Stimulated activated effector memory CD8-positive, alpha-beta T cell treated with anti-CD3 and anti-CD28 coated beads, Interleukin-12 subunit alpha, Interleukin-12 subunit beta, amount 100 ng/mL, for 72 hours (primary cell): ENCODE data around the gene AIP.
"Not testable (repeated sequence)": the region's sequence is repeated elsewhere in the genome, so short reads cannot be mapped to it uniquely, and the experiment has no call there.

Source experiments
- ATAC-seq: fragments of 150-1000 bp; cut with Tn5 transposase; 2 replicates; pipeline ENCODE4 v1.10.0; 2021
- DNase-seq, 2 donors: peaks; one replicate each; pipeline ENCODE4 v3.0.0; 2021 to 2022; ENCODE audit warnings: low spot score in 2 of 2
- H3K27ac Mint-ChIP-seq: one replicate; pipeline ENCODE4 v1.8.0; 2022; ENCODE audit warnings: mild to moderate bottlenecking, mixed read lengths
- H3K36me3 Mint-ChIP-seq: one replicate; pipeline ENCODE4 v1.8.0; 2022; ENCODE audit warnings: mild to moderate bottlenecking, mixed read lengths
- H3K4me1 Mint-ChIP-seq: one replicate; pipeline ENCODE4 v1.8.0; 2022; ENCODE audit warnings: mixed read lengths
- H3K4me3 Mint-ChIP-seq: one replicate; pipeline ENCODE4 v1.8.0; 2022; ENCODE audit warnings: mild to moderate bottlenecking, mixed read lengths
- H3K9me3 Mint-ChIP-seq: one replicate; pipeline ENCODE4 v1.8.0; 2022; ENCODE audit warnings: mixed read lengths

Gene AIP

GRCh38 chr11:67503119-67504004, 20.5 kb downstream of the AIP start:
- Mint-ChIP-seq H3K9me3 (no peaks in the 10 kb centered on the region), H3K36me3 (peaks cover 90% of the 10 kb centered on the region), H3K27ac (peak overlapping the region; percentile 61), H3K4me1 (peaks cover 48% of the 10 kb centered on the region), H3K4me3 (peak overlapping the region; percentile 96)
- ATAC-seq (no peak), DNase-seq (no peak)

- peaks cover 55% of the 10 kb centered on the region for H3K4me1 Mint-ChIP-seq
- ATAC-seq (no peak), DNase-seq (peak; percentile 37 to 85)
- H3K4me3 Mint-ChIP-seq = peak overlapping the region; percentile 96
- peak overlapping the region; percentile 96 for H3K27ac Mint-ChIP-seq
- no peaks in the 10 kb centered on the region for H3K9me3 Mint-ChIP-seq
- peaks cover 90% of the 10 kb centered on the region for H3K36me3 Mint-ChIP-seq
Measured at GRCh38 chr11:67504005-67504949, 21.5 kb downstream of the AIP start.

GRCh38 chr11:67504950-67505581, 22.2 kb downstream of the AIP start, which contains the start of gene PITPNM1:
Gene PITPNM1, minus strand, starts transcription at chr11:67505363. Its CDS starts 1,183 bp downstream, at chr11:67504180.
- no peaks in the 10 kb centered on the region for H3K9me3 Mint-ChIP-seq
- H3K27ac Mint-ChIP-seq = peak within 1 kb of the TSS; percentile 96
- peaks cover 58% of the 10 kb centered on the region for H3K4me1 Mint-ChIP-seq
- H3K36me3 Mint-ChIP-seq = peaks cover 90% of the 10 kb centered on the region
- DNase-seq (peak; percentile 80 to 91), ATAC-seq (peak; percentile 22)
- H3K4me3 Mint-ChIP-seq = peak within 1 kb of the TSS; percentile 96

GRCh38 chr11:67505605-67506396, 23.0 kb downstream of the AIP start:
- H3K4me3 Mint-ChIP-seq = peak overlapping the region; percentile 96
- peaks cover 55% of the 10 kb centered on the region for H3K4me1 Mint-ChIP-seq
- DNase-seq (peak; percentile 90 to 95), ATAC-seq (peak; percentile 72)
- H3K36me3 Mint-ChIP-seq = peaks cover 82% of the 10 kb centered on the region
- H3K27ac Mint-ChIP-seq = peak overlapping the region; percentile 96
- H3K9me3 Mint-ChIP-seq = no peaks in the 10 kb centered on the region

- Mint-ChIP-seq H3K36me3 (peaks cover 75% of the 10 kb centered on the region), H3K9me3 (no peaks in the 10 kb centered on the region), H3K4me3 (peak overlapping the region; percentile 96), H3K27ac (peak overlapping the region; percentile 96), H3K4me1 (peaks cover 47% of the 10 kb centered on the region)
- no peak for ATAC-seq
- DNase-seq = no peak
Measured at GRCh38 chr11:67506426-67507051, 23.7 kb downstream of the AIP start.

- Mint-ChIP-seq H3K9me3 (no peaks in the 10 kb centered on the region), H3K4me3 (peak overlapping the region; percentile 96), H3K27ac (peak overlapping the region; percentile 96), H3K36me3 (peaks cover 67% of the 10 kb centered on the region), H3K4me1 (peaks cover 46% of the 10 kb centered on the region)
- ATAC-seq (no peak), DNase-seq (no peak)
Measured at GRCh38 chr11:67507242-67507863, 24.5 kb downstream of the AIP start.

GRCh38 chr11:67507864-67508485, 25.1 kb downstream of the AIP start, which contains the start of gene CDK2AP2:
Gene CDK2AP2, minus strand, starts transcription at chr11:67508162. Its CDS starts 80 bp downstream, at chr11:67508082.
- no peaks in the 10 kb centered on the region for H3K9me3 Mint-ChIP-seq
- H3K36me3 Mint-ChIP-seq = peaks cover 61% of the 10 kb centered on the region
- DNase-seq = peak; percentile 89 to 99
- H3K4me3 Mint-ChIP-seq = peak within 1 kb of the TSS; percentile 96
- H3K27ac Mint-ChIP-seq = peak within 1 kb of the TSS; percentile 96
- H3K4me1 Mint-ChIP-seq = peaks cover 41% of the 10 kb centered on the region
- peak; percentile 84 for ATAC-seq

GRCh38 chr11:67508486-67509121, 25.8 kb downstream of the AIP start:
- Mint-ChIP-seq H3K27ac (peak overlapping the region; percentile 96), H3K36me3 (peaks cover 54% of the 10 kb centered on the region), H3K4me1 (peaks cover 35% of the 10 kb centered on the region), H3K4me3 (peak overlapping the region; percentile 96), H3K9me3 (no peaks in the 10 kb centered on the region)
- DNase-seq (peak; percentile 98 to 100), ATAC-seq (peak; percentile 58)

- no peak overlapping the region for H3K27ac Mint-ChIP-seq
Measured at GRCh38 chr11:67510023-67510345, 27.2 kb downstream of the AIP start.

GRCh38 chr11:67511558-67511957, 28.7 kb downstream of the AIP start:
- H3K4me3 Mint-ChIP-seq, DNase-seq, H3K27ac Mint-ChIP-seq, H3K9me3 Mint-ChIP-seq, ATAC-seq: not testable (repeated sequence)
- peaks cover 34% of the 10 kb centered on the region for H3K36me3 Mint-ChIP-seq
- H3K4me1 Mint-ChIP-seq = peaks cover 19% of the 10 kb centered on the region

More at GRCh38 chr11:67510023-67510345, 27.2 kb downstream of the AIP start:
- ATAC-seq (no peak), DNase-seq (no peak)
- peaks cover 32% of the 10 kb centered on the region for H3K4me1 Mint-ChIP-seq
- no peaks in the 10 kb centered on the region for H3K9me3 Mint-ChIP-seq
- peaks cover 48% of the 10 kb centered on the region for H3K36me3 Mint-ChIP-seq
- no peak overlapping the region for H3K4me3 Mint-ChIP-seq

- no peak overlapping the region for H3K27ac Mint-ChIP-seq
- H3K4me1 Mint-ChIP-seq = peaks cover 5% of the 10 kb centered on the region
- ATAC-seq (no peak), DNase-seq (no peak)
- peaks cover 9% of the 10 kb centered on the region for H3K36me3 Mint-ChIP-seq
- no peak overlapping the region for H3K4me3 Mint-ChIP-seq
- H3K9me3 Mint-ChIP-seq = no peaks in the 10 kb centered on the region
Measured at GRCh38 chr11:67514116-67514515, 31.3 kb downstream of the AIP start.

GRCh38 chr11:67516806-67517205, 34.0 kb downstream of the AIP start:
- DNase-seq = no peak
- no peaks in the 10 kb centered on the region for H3K4me1 Mint-ChIP-seq
- no peak overlapping the region for H3K27ac Mint-ChIP-seq
- H3K36me3 Mint-ChIP-seq = no peaks in the 10 kb centered on the region
- no peaks in the 10 kb centered on the region for H3K9me3 Mint-ChIP-seq
- no peak for ATAC-seq
- H3K4me3 Mint-ChIP-seq = no peak overlapping the region
